Activated naive CD4-positive, alpha-beta T cell treated with anti-CD3 and anti-CD28 coated beads, Interleukin-2, amount 50 U/mL, for 72 hours (primary cell): ENCODE measurements around the gene LZIC. TPM values are rescaled to one million over a fixed set of nuclear protein-coding genes. Genes with fewer than 3 reads are reported as not detected.

Experiments used
- ATAC-seq, 2 donors: fragments of 150-1000 bp; cut with Tn5 transposase; 2 replicates each; pipeline ENCODE4 v1.10.0; 2021; ENCODE audit warnings: mild to moderate bottlenecking in 2 of 2, moderate library complexity in 2 of 2
- DNase-seq, 2 donors: peaks; one replicate each; pipeline ENCODE4 v3.0.0; 2021 to 2022; ENCODE audit warnings: low spot score in 2 of 2
- H3K27ac Mint-ChIP-seq, 2 donors: one replicate each; pipeline ENCODE4 v1.8.0; 2022; ENCODE audit warnings: mild to moderate bottlenecking in 2 of 2, mixed read lengths in 2 of 2
- H3K36me3 Mint-ChIP-seq, 2 donors: one replicate each; pipeline ENCODE4 v1.8.0; 2022; ENCODE audit warnings: mixed read lengths in 2 of 2
- H3K9me3 Mint-ChIP-seq, 2 donors: one replicate each; pipeline ENCODE4 v1.8.0; 2022; ENCODE audit warnings: mixed read lengths in 2 of 2
- total RNA-seq, 2 donors: library from RNA; stranded (reverse); gene quantifications; one replicate each; pipeline ENCODE4 v1.2.3, GENCODE V29; 2022

Gene LZIC
- total RNA-seq = 10 to 100 TPM; 14.0 to 30.8 TPM

DNA sequence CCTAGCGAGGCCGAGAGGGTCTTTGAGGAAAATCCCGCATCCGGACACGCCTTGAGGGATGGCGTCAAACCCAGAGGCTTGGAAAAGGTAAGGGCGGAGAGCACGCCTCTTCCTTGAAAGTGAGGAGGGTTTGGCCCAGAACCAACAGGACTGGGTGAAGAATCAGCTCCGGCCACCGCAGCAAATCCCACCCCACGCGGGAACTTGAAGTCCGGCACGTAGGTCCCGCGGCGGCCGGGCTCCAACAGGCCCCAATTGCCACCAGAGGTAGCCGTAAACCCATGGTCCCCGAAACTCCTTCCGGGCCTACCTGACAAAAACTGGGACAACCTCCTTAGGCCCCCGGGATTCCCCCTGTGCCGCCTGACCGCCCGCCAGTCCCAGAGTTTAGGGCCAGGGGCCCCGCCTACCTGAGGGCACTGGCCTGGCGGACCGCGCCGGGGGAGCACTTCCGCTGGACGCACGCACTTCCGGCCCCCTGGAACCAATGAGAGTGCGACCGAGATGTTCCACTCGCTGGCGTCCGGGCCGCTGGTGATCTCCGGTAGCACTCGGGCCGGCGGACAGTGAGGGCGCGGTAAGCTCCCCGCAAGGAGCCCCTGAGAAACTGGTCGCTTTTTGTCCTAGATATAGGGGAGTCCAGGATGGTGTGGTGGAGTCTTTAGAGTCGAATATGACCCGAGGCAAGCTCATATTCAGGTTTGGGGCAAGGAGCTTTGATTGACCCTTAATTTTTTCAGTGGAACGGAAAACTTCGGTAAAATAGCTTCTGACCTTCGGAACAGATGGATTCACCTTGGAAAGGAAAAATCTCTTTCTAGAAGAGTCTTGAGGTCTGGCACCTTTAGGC is at the start of gene LZIC, which contains the start of gene NMNAT1:
Gene LZIC, minus strand, starts transcription at position 453 of the 850 bp plus-strand sequence. CDS start 6,772 bp downstream, outside the sequence.
Gene NMNAT1, plus strand, starts transcription at position 537 of the 850 bp plus-strand sequence. CDS start 28,599 bp downstream, outside the sequence.
- ATAC-seq (peak; percentile 98 to 99), DNase-seq (peak; percentile 93 to 97)
- H3K36me3 Mint-ChIP-seq = peaks cover 13 to 14% of the 10 kb centered on the region in 2 donors
- H3K9me3 Mint-ChIP-seq = no peaks in the 10 kb centered on the region
- peak within 1 kb of the TSS; percentile 96 to 99 for H3K27ac Mint-ChIP-seq

DNA sequence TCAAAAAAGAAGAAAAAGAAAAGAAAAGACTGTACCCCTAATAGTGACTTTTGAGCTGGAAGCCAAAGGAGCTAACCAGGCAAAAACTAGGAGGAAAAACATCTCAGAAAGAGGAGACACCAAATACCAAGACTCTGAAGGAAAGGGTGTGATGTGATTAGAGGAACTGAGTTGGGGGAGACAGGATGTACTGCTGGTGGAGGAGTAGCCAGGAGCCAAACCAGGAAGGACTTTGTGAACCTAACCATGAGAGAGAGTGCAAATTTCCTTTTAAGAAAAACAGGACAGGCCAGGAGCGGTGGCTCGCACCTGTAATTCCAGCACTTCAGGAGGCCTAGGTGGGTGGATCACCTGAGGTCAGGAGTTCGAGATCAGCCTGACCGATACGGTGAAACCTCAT is 49.7 kb upstream of the LZIC start:
- H3K36me3 Mint-ChIP-seq = peaks cover 0 to 5% of the 10 kb centered on the region in 2 donors
- no peaks in the 10 kb centered on the region for H3K9me3 Mint-ChIP-seq
- no peak overlapping the region for H3K27ac Mint-ChIP-seq
- ATAC-seq (no peak), DNase-seq (no peak)

DNA sequence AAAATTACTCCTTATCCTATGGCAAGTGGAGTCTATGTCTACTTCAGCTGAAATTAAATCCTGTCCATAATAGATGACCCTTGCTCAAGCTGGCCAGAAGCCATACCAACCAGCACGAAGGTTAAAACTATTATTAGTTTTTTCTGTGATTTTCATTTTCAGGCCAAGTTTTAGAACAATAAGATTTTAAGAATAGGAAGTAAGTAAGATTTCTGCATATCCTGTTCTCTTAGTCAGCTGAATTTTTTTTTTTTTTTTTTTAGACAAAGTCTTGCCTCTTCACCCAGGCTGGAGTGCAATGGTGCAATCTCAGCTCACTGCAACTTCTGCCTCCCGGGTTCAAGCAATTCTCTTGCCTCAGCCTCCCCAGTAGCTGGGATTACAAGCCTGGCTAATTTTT is 47.8 kb upstream of the LZIC start:
- DNase-seq = no peak
- no peaks in the 10 kb centered on the region for H3K9me3 Mint-ChIP-seq

DNA sequence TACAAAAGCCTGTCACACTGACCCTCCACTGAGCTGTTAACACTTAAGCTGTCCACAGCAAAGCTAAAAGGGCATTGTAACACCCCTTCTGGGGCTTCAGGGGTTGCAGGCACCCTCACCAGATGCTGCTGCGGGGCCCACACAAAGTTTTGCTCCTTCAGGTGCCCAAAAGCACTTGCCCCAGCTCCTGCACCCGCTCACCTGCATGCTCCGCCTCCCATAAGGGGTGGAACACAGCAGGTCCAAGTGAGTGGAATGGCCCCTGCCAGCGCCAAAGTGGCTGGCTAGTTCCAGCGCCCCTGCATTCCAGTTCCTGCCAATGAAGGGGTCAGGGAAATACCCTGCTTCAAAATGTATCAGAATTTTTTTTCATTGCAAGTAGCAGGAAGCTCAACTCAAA is 46.6 kb upstream of the LZIC start:
- no peaks in the 10 kb centered on the region for H3K9me3 Mint-ChIP-seq
- DNase-seq (no peak), ATAC-seq (no peak)
- H3K36me3 Mint-ChIP-seq = no peaks in the 10 kb centered on the region
- no peak overlapping the region for H3K27ac Mint-ChIP-seq

More for the DNA sequence above, 47.8 kb upstream of the LZIC start:
- Mint-ChIP-seq H3K36me3 (no peaks in the 10 kb centered on the region), H3K27ac (no peak overlapping the region)
- ATAC-seq = no peak

DNA sequence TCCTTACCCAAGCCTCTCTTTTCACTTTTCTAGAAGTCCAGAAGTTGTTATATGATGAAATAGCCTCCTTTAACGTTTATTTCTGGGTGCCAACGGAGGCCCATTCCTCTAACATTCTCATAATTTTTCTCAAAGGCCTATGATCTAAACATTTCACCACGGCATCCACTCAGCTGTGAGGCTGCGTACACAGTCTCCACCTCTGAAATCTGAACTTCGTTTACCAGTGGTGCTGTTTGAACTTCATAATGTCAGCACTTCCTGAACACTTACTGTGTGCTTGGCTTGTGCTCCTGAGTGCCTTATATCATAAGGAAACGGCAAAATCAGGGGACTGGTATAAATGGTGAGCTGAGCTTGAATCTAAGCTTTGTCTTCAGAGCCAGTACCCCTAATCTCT is 41.8 kb upstream of the LZIC start:
- H3K36me3 Mint-ChIP-seq = no peaks in the 10 kb centered on the region

DNA sequence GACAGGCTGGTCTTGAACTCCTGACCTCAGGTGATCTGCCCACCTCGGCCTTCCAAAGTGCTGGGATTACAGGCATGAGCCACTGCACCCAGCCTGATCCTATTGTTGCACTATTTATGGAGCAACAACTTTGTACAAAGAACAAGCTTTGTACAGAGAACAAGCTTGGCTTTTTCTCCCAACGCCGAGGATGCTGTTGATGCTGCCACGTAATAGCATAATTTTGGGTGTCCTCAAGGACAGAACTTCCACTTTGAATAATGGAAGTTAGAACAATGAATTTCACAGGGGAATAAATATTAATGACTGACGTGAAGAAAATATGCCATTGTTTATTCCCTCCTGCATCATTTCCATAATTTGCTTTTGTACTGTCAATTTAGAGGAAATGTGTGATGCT is 41.1 kb upstream of the LZIC start:
- Mint-ChIP-seq H3K27ac (no peak overlapping the region), H3K36me3 (no peaks in the 10 kb centered on the region), H3K9me3 (no peaks in the 10 kb centered on the region)
- DNase-seq (no peak), ATAC-seq (no peak)

More for the DNA sequence above, 41.8 kb upstream of the LZIC start:
- ATAC-seq = no peak
- H3K9me3 Mint-ChIP-seq = no peaks in the 10 kb centered on the region
- DNase-seq = no peak
- no peak overlapping the region for H3K27ac Mint-ChIP-seq

DNA sequence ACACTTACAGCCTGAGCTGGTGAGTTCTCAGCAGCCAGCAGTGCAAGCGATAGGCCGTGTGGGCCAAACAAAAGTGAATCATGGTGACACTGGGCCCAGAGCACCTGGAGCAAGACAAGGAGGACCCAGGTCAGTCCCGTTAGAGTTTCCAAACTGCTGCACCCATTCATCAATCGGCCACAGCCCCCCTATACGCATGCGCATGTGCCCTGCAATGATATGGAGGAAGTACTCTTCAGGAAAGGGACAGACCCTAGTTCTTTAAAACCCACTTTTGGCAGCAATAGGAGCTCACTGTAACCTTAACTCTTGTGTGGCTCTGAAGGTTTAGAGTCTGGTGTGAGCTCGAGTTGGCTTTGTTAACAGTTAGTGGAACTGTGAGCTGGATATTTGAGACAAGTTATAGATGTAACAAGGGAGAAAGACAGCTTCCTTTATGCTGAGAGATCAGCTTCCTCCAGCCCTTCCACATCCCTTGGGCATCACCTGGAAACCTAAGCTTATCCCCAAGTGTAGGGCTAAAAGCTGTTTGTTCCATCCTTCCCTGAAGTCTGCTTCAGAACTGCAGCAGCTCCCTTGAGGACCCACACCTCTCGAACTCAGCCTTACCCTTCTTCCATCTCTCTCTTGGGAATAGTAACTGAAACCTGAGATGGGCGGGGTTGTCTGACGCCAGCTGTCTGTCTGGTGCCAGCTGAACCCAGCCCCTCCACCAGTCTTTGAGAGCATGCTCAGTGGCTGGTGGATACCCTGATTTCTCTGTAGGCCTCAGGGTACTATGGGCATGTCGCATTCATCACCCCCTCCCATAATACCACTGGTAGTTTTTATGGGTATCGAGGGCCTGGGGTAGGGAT is 17.7 kb upstream of the LZIC start:
- DNase-seq = no peak
- Mint-ChIP-seq H3K27ac (peak overlapping the region in 1 of 2 donors; percentile 79), H3K9me3 (no peaks in the 10 kb centered on the region), H3K36me3 (no peaks in the 10 kb centered on the region)
- no peak for ATAC-seq

DNA sequence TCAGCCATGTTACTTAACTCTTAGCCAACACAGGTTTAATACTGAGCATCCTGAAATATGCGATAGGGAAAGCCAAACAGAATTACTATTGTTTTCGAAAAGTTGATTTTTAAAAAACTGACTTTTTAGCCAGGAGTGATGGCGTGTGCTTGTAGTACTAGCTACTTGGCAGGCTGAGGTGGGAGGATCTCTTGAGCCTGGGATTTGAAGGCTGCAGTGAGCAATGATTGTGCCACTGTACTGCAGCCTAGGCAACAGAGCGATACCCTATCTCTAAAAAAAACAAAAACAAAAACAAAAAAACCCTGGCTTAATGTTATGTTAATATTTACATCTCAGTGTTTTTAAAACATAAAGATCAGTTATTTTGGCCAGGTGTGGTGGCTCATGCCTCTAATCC is 16.8 kb upstream of the LZIC start:
- no peak overlapping the region for H3K27ac Mint-ChIP-seq
- no peaks in the 10 kb centered on the region for H3K9me3 Mint-ChIP-seq
- no peak for ATAC-seq
- no peaks in the 10 kb centered on the region for H3K36me3 Mint-ChIP-seq
- no peak for DNase-seq

DNA sequence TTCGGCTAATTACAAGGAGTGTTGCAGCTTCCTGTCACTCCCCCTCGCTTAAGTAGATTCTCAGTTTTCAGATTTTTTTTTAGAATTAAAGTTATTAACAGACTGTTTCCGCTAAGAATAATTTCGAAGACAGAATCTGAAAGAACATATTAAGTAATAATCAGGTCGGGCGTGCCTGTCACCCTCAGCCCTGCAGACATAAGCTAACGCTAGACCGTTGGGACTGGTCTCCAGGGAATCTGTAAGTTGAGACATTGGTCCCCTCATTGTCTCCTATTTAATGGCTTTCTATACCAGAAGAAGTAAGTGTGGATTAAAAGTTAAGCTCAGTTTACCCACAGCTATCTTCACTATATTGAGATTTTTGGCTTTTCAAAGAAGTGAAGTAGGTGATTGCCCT is 14.5 kb upstream of the LZIC start:
- Mint-ChIP-seq H3K36me3 (no peaks in the 10 kb centered on the region), H3K27ac (no peak overlapping the region), H3K9me3 (no peaks in the 10 kb centered on the region)
- DNase-seq (no peak), ATAC-seq (no peak)

DNA sequence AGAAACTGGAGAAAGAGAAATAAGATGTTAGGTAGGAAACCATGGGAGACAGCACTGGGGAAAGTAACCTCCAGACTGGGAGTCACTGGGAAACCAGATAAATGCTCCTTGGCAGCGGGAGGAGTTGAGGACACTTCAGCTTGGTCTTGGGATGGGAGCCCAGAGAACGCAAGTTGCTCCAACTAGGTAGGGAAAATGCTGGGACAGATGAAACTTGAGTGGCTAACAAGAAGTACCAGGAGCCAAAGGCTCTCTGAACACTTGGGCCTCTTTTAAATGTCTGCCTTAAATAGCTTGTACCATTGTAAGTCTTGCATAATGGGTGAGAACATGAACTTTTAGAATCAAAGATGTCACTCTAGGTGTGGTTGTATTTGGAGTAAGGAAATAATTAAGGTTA is 3.1 kb upstream of the LZIC start:
- H3K36me3 Mint-ChIP-seq = peaks cover 13 to 14% of the 10 kb centered on the region in 2 donors
- no peak overlapping the region for H3K27ac Mint-ChIP-seq
- ATAC-seq (no peak), DNase-seq (no peak)
- no peaks in the 10 kb centered on the region for H3K9me3 Mint-ChIP-seq

DNA sequence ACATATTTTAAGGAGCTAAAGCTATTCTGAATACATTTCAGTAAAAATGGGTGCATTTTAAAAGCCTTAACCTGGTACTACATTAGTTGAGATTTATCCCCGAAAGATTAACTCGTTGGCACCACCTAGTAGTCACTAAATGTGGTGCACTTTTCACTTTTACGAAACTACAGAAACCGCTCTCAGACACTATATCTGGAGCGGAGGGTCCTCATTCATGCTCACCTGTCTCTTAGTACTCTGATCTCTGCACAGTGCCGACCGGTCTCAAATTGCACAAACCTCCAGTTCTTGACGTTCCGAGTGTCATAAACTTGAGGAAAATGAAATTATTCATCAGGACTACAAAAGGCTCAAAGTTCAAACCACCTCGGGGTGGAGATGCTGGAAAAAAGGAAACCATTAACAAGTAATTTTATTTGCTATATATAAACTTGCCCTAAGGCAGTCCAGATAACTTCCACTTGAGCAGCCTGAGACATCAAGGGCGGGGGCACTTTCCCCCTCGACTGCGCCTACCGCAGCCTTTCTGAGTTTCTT is 722 bp downstream of the LZIC start:
- peak; percentile 30 to 48 for ATAC-seq

DNA sequence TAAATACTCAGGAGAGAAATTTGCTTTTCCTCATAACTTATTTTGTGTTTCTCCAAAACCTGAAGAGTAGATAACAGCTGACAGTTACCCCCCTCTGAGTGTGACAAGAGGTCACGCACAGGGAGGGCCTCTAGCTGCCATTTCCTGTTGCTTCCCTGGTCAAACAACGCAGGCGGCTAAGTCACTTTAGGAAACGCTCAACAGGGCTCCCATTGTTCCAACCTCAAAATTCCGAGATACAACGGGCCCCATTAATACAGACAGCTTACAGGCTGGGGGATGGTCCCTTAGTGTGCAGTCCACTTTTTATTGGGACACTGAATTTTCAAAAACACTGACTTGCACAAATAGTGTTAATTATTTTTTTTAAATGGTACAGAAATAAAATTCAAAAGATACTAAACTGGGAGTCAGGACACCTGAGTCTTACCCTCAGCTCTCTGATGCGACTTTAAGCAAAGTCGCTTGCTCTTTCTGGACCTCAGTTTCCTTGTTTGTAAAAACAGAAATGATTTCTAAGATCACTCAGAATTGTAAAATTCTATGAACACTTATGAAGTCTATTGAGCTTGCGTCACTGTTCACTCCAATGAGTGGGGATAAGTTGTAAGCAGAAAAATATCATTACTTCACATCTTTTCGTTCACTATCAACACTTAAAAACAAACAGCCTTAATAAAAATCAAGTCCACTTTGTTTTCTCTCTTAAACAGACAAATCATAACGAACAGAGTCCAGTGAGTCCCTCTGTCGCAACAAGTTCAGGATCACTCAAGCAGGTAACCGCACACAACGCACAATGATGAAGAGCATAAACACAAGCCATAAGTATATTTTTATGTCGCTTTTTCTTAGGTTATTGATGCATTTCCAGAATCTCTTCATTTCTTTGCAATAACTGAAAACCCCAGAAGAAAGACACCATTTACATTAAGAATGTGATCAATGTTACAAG is 13.5 kb downstream of the LZIC start:
- Mint-ChIP-seq H3K27ac (no peak overlapping the region), H3K36me3 (no peaks in the 10 kb centered on the region), H3K9me3 (no peaks in the 10 kb centered on the region)
- DNase-seq (no peak), ATAC-seq (no peak)

More for the DNA sequence above, 722 bp downstream of the LZIC start:
- peak in 1 of 2 donors; percentile 6 for DNase-seq
- Mint-ChIP-seq H3K36me3 (peaks cover 13 to 14% of the 10 kb centered on the region in 2 donors), H3K27ac (peak overlapping the region; percentile 77 to 96), H3K9me3 (no peaks in the 10 kb centered on the region)

DNA sequence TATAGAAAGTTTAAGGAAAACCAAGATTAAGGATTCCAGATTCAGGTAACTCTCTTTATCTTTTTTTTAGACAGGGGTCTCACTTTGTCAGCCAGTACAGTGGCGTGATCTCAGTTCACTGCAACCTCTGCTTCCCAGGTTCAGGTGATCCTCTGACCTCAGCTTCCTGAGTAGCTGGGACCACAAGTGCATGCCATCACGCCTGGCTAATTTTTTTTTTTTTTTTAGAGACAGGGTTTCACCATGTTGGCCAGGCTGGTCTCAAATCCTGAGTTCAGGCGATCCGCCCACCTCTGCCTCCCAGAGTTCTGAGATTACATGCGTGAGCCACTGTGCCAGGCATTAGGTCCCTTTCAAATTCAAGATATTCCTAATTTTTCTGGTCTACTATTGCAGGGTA is 15.9 kb downstream of the LZIC start:
- ATAC-seq = no peak
- Mint-ChIP-seq H3K9me3 (no peaks in the 10 kb centered on the region), H3K27ac (no peak overlapping the region), H3K36me3 (no peaks in the 10 kb centered on the region)
- DNase-seq = no peak

DNA sequence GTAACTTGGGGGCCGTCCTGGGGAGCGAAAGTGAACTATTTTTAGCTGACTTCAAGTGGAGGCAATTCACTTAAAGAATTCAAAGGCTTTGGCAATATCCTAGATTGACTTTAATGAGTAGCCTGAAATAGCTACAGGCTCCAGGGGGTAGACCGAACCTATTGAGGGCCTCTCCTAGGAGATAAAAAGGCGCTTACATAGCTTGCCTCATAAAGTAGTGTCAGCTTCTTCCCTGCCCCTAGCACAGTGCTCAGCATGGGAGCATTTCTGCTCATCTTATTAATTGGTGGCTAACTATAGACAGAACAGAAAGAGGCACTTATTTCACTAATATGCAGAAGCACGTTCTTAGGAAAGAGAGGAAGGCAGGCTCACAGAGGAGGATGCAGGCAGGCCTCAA is 20.8 kb downstream of the LZIC start:
- Mint-ChIP-seq H3K9me3 (no peaks in the 10 kb centered on the region), H3K27ac (no peak overlapping the region), H3K36me3 (no peaks in the 10 kb centered on the region)
- ATAC-seq (no peak), DNase-seq (no peak)

DNA sequence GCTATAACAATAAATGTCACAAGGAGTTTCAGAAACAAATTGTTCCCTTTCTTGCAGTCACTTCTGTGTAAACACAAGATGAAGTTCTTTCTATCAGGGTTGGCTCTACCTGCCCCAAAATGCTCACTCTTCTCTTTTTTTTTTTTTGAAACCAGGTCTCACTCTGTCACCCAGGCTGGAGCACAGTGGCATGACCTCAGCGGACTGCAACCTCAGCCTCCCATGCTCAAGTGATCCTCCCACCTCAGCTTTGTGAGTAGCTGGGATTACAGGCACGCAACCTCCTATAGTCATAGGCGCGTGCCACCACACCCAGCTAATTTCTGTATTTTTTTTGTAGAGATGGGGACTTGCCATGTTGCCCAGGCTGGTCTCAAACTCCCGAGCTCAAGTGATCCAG is 22.6 kb downstream of the LZIC start:
- Mint-ChIP-seq H3K9me3 (no peaks in the 10 kb centered on the region), H3K27ac (no peak overlapping the region), H3K36me3 (no peaks in the 10 kb centered on the region)
- ATAC-seq (no peak), DNase-seq (no peak)

DNA sequence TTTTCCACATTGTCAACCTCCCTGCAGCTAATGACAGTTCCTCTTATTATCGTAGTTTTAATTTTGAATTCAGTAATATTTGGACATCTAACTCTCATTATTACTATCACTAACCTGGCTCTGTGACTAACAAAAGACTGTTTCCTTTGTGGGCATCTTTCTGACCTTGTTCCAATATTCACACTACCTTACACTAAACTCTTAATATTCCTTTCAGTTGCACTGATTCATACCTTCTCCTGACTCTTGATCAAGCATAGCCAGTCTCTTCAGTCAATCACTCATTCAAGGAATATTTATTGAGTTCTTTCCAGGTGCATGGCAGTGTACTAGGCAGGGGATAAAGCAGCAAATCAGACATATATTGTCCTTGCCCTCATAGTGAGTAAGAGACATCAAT is 25.3 kb downstream of the LZIC start:
- Mint-ChIP-seq H3K27ac (peak overlapping the region in 1 of 2 donors; percentile 2), H3K36me3 (no peaks in the 10 kb centered on the region), H3K9me3 (no peaks in the 10 kb centered on the region)
- no peak for DNase-seq
- peak; percentile 57 to 84 for ATAC-seq
